Measurements from ENCODE around the gene SPP1. TPM values are rescaled to one million over a fixed set of nuclear protein-coding genes. Genes with fewer than 3 reads are reported as not detected.

SPP1 gene
- total RNA-seq, 1 donor from 2014 or later: 20.9 TPM

GRCh38 chr4:87950493-87950892, 25.0 kb upstream of the SPP1 start:
- intact Hi-C loops (cut with DNase I): no loop called here
- no peak for DNase-seq (ENCODE audit: low spot score)

- no peak for DNase-seq (ENCODE audit: low spot score)
- intact Hi-C loops (cut with DNase I): no loop called here
Observed at GRCh38 chr4:87950936-87951511, 24.5 kb upstream of the SPP1 start.

DNA sequence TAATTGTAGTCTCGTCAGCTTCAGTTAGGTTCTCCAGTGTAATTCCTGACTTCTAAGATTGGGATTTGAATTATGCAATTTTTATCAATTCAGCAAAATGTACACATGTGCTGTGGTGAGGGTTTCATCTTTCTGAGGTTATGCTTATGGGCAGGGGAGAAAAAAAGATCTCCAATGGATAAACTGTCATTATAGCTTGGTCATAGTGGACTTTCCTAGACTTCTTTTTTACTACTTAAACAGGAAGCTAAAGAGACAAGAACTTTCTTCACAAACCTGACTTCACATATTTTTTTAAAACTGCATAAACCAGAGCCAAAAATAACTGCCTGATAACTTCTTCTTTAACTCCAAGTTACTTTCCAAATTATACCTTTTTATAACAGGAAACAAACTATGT, 21.7 kb upstream of the SPP1 start:
- no peak for DNase-seq (ENCODE audit: low spot score)
- intact Hi-C loops (cut with DNase I): no loop called here

DNA sequence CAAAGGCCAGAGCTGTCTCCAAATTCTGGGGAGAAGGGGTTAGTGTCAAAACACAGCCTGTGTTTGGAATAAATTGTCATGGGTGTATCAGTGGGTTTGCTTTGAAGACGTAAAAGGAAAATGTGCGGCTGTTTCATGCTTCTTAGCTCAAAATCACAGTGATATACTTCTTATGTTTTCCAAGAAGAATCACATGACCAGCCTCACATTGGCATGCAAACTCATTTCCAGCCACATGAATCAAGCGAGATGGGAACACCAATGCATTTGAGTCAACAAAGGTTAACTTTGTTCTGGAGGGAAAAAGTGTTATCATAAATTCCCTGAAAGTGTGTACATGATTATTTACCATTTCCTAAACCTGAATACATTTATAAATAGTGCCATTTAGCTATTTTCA, 19.0 kb upstream of the SPP1 start:
- intact Hi-C loops (cut with DNase I): no loop called here

GRCh38 chr4:87957061-87957460, 18.5 kb upstream of the SPP1 start:
- intact Hi-C loops (cut with DNase I): no loop called here
- DNase-seq (ENCODE audit: low spot score): no peak

More for the DNA sequence above, 19.0 kb upstream of the SPP1 start:
- DNase-seq (ENCODE audit: low spot score): no peak

DNA sequence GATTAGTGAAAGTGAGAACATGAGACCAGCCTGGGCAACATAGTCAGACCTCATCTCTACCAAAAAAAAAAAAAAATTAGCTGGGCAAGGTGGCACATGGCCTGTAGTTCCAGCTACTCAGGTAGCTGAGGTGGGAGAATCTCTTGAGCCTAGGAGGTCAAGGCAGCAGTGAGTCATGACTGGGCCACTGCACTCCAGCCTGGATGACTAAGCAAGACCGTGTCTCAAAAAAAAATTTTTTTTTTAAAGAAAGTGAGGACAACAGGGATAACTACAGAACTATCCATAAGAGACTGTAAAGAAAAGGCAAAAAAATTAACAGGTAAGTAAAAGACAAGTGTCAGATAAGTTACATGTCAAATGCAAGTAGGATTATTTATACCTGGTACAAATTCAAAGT, 13.5 kb upstream of the SPP1 start:
- no peak for DNase-seq (ENCODE audit: low spot score)
- intact Hi-C loops (cut with DNase I): no loop called here

DNA sequence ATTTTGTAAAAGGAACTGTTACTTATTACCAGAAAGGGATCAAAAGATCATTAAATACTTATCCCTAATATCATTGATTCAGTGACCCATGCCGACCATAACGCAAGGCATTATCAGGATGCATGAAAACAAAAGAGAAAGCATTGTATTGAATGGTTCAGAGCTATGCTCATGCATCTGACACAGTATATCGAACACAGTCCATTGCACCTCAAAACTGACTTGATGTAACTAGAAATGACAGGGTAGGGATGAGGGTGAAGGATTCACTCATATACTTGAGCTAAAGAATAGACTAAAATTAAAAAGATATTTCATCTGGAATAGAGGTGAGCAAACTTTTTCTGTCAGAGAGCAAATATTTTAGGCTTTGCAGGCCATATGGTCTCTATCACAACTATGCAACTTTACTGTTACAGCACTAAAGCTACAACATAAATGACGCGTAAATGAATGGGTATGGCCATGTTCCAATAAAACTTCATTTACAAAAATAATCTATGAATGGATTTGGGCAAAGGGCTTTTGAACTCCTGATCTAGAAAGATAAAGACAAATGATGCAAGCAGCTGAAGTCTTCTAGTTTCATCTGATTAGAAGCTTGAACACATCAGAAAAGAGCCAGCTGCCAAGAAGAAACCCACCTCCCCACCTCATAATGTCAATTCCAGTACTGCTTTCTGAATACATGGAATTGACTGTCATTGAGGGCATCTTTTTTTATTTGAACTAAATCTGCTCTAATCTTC, 12.9 kb upstream of the SPP1 start:
- intact Hi-C loops (cut with DNase I): no loop called here
- no peak for DNase-seq (ENCODE audit: low spot score)

GRCh38 chr4:87965501-87965975, 10.0 kb upstream of the SPP1 start:
- DNase-seq (ENCODE audit: low spot score): no peak
- intact Hi-C loops (cut with DNase I): no loop called here

GRCh38 chr4:87966095-87966496, 9.4 kb upstream of the SPP1 start:
- DNase-seq (ENCODE audit: low spot score): no peak
- intact Hi-C loops (cut with DNase I): no loop called here

DNA sequence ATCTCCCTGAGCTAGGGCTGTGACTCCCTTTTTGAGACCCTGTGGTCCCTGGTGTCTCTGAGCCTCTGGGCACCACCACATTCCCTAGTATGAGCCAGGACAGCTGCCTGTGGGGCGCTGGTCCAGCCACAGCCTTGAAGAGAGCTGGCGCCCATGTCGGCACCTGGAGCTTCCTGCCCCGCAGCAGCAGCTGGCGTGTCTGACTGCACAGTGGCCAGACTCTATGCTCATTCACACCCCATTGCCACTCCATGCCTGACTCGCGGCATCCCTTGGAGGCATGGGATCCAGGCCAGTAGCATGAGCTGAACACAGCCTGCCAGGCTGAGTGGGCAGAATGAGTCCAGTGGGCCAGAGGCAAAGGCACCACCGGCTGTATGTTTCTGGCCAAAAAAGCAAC, 8.3 kb upstream of the SPP1 start:
- intact Hi-C loops (cut with DNase I): no loop called here
- no peak for DNase-seq (ENCODE audit: low spot score)

DNA sequence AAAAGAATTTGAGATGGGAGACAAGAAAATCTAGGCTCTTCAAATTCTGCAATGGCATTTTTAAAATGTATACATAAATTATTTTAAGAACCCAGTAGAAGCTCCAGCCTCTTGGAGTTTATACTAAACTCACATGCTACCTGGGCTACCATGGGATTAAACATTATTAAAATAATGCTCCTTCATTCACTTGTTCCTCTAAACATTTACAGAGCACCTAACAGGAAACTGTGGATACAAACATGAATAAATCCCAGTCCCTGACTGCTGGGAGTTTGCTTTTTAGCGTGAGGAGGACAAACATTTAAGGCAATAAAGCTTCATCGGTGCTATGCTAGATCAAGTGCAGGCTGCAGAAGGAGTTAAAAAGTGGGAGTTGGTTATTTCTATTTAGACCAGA, 5.4 kb upstream of the SPP1 start:
- intact Hi-C loops (cut with DNase I): loop anchor here (10.0 kb wide), 1 partner anchor 295 kb away; no protein-coding TSS in a partner anchor
- DNase-seq (ENCODE audit: low spot score): no peak

GRCh38 chr4:87971866-87972265, 3.6 kb upstream of the SPP1 start:
- DNase-seq (ENCODE audit: low spot score): no peak
- intact Hi-C loops (cut with DNase I): loop anchor here (10.0 kb wide), 1 partner anchor 297 kb away; no protein-coding TSS in a partner anchor

DNA sequence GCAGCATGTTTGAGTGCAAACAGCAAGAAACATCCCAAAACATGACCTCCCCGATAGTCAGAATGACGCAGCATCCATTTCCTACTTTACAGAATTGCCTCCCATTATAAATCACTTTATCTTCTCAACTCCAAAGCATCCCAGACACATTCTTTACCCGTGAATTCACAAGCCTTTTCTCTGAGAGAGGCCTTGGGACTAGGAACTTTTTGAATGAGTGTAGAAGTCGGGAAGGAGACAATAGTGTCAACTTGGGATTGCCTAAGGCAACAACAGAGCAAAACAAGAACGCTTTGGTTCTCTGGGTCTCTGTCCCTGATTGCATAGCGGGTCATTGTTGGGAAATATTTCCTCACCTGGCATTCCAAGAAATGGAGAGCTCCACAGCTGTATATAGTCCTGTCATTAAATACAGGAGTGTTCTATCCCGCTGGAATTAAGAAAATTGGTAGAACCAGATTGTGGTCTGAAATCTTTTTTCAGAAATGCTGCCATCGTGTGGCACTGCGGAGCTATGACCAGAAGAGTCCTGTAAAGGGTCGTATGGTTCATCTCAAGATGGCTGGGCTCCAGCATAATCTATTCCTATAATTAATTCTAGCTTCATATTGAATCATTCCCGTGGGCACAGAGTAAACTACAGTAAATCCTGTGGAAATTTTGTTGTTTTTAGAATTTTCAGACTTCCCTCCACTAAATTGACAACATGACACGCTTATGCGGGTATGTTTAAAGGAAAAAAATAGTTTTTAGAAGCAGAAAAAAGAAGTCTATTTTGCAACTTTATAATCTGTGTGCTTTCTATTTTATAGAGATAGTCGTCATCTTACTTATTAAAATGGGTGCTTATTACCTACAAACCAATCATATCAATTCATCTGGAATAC, 2.0 kb upstream of the SPP1 start:
- intact Hi-C loops (cut with DNase I): loop anchor here (1.0 to 10.0 kb wide), 2 partner anchors 120 to 299 kb away; no protein-coding TSS in a partner anchor
- no peak for DNase-seq (ENCODE audit: low spot score)

- intact Hi-C loops (cut with DNase I): loop anchor here (10.0 kb wide), 1 partner anchor 300 kb away; no protein-coding TSS in a partner anchor
- DNase-seq (ENCODE audit: low spot score): no peak
Observed at GRCh38 chr4:87974856-87975462, 555 bp upstream of the SPP1 start.

GRCh38 chr4:87977521-87978278, 2.2 kb downstream of the SPP1 start:
- intact Hi-C loops (cut with DNase I): loop anchor here (10.0 kb wide), 1 partner anchor 303 kb away; no protein-coding TSS in a partner anchor
- no peak for DNase-seq (ENCODE audit: low spot score)

DNA sequence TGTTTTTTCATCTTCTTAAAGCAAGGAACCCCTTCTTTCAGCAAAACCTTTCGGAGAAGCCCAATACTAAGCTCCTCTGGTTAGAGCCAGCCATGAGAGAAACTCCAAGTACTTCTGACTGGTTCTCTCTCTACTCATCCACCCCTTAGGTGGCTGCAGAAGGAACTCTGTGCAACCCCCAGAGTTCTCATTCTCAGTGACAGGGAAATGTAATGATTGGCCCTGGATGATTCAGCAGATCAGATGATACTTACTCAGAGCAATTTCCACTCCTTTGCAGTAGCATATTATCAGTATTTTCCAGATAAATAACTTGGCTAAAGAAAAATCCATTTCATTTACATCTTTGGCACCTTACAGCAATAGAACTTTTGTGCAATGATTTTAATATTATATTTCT, 3.2 kb downstream of the SPP1 start:
- DNase-seq (ENCODE audit: low spot score): no peak
- intact Hi-C loops (cut with DNase I): loop anchor here (10.0 kb wide), 1 partner anchor 304 kb away; no protein-coding TSS in a partner anchor

GRCh38 chr4:87979810-87980209, 4.3 kb downstream of the SPP1 start:
- intact Hi-C loops (cut with DNase I): loop anchor here (10.0 kb wide), 1 partner anchor 305 kb away; no protein-coding TSS in a partner anchor
- DNase-seq (ENCODE audit: low spot score): no peak

DNA sequence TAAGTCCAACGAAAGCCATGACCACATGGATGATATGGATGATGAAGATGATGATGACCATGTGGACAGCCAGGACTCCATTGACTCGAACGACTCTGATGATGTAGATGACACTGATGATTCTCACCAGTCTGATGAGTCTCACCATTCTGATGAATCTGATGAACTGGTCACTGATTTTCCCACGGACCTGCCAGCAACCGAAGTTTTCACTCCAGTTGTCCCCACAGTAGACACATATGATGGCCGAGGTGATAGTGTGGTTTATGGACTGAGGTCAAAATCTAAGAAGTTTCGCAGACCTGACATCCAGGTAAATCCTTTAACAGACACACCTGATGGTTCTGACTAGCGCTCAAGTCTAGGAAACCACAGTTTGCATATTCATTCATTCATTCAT, 6.0 kb downstream of the SPP1 start:
- intact Hi-C loops (cut with DNase I): no loop called here
- DNase-seq (ENCODE audit: low spot score): no peak

DNA sequence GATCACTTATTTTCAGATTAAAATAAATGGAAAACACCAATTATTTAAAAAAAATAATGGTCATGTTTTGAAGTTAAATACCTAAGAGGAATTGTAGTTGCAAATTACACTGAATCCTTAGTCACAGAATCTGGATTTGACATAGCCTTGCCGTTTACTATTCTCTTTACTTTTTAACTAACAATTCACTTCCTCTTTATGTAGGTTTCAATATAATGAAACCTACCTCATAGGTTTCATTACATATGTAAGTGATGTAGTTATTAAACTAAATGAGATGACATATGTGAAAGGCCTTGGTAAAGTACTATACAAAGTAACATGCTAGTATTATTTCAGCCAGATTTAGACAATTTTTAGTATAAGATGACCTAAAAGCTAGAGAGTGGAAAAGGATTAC, 6.5 kb downstream of the SPP1 start:
- DNase-seq (ENCODE audit: low spot score): no peak
- intact Hi-C loops (cut with DNase I): no loop called here

Measured in cardiac septum (tissue), 1 donor.